Measurements from ENCODE around the gene FKTN.

FKTN gene

DNA sequence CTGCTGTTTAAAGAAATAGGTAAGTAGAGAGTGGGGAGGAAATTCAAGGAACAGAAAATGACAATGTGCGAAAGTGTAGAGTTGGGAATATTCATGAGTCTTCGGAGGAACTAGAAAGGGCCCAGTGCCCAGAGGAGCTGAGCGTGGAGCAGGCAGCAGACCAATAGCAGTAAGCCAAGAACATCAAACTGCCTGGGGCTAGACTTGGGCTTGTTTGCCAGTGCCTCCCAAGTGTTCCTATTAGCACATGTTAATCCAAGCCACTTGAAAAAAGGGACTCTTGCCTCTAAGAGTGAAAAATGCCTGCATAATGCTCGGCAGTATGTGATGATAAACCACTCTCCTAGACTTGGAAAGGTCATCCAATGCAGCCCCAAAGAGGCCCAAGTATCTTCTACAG is 103.1 kb downstream of the FKTN start:
- WGBS, 2 experiments (ENCODE audit: insufficient coverage in 2 of 2) = 73 to 90% methylated on average over 4 of the region's 4 CpGs
- H3K4me1 ChIP-seq (ENCODE audit: control insufficient read depth, insufficient read depth, low read length, poor library complexity, severe bottlenecking) = peaks cover under 1% of the 10 kb centered on the region
- H3K4me3 ChIP-seq (ENCODE audit: extremely low read depth, insufficient read depth, low read length, poor library complexity, severe bottlenecking) = no peak overlapping the region
- no peaks in the 10 kb centered on the region for H3K36me3 ChIP-seq (ENCODE audit: control insufficient read depth, insufficient read depth, low read length)
- no peaks in the 10 kb centered on the region for H3K9me3 ChIP-seq (ENCODE audit: control insufficient read depth, low read length)
- no peak overlapping the region for H3K27ac ChIP-seq (ENCODE audit: low read depth, low read length, severe bottlenecking)

DNA sequence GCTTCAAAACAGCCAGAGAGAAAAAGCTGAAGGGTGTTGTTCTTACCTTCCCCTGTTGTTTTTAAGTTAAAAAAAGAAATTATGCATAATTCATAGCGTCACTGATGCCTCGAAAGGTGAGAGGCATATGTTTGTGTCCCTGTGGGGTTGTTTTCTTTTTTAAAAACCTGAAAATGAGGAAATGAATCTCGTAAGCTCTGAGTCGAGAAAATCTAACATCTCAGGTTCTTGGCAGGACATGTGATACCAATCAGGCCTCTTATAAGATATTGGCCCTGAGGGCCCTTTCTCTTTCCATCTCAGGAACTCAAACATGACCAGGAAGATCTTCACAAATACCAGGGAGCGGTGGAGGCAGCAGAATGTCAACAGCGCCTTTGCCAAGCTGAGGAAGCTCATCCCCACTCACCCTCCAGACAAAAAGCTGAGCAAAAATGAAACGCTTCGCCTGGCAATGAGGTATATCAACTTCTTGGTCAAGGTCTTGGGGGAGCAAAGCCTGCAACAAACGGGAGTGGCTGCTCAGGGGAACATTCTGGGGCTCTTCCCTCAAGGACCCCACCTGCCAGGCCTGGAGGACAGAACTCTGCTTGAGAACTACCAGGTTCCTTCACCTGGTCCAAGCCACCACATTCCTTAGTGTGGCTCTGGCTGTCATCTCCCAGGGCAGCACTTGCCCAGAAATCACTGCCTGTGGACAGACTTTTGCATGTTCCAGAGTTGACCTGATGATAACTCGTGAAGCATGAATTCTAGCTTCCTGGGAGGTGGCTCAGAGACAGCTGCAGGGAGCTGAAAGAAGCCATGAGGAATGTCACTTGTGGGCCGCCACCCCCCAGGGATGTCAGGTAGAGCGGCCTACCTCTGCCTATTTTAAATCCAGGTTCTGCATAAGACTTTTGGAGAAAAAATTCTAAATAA is 104.5 kb downstream of the FKTN start, which contains the start of gene TAL2:
TSS of gene TAL2 (plus strand) at position 274 of the 921 bp plus-strand sequence. CDS start at position 314, 40 bp downstream.
- WGBS, 2 experiments (ENCODE audit: insufficient coverage in 2 of 2) = 82 to 92% methylated on average over 5 to 7 of the region's 12 CpGs
- Histone ChIP-seq H3K9me3 (ENCODE audit: control insufficient read depth, low read length) (no peaks in the 10 kb centered on the region), H3K27ac (ENCODE audit: low read depth, low read length, severe bottlenecking) (no peak within 1 kb of the TSS), H3K4me3 (ENCODE audit: extremely low read depth, insufficient read depth, low read length, poor library complexity, severe bottlenecking) (no peak within 1 kb of the TSS), H3K4me1 (ENCODE audit: control insufficient read depth, insufficient read depth, low read length, poor library complexity, severe bottlenecking) (no peaks in the 10 kb centered on the region), H3K36me3 (ENCODE audit: control insufficient read depth, insufficient read depth, low read length) (no peaks in the 10 kb centered on the region)

DNA sequence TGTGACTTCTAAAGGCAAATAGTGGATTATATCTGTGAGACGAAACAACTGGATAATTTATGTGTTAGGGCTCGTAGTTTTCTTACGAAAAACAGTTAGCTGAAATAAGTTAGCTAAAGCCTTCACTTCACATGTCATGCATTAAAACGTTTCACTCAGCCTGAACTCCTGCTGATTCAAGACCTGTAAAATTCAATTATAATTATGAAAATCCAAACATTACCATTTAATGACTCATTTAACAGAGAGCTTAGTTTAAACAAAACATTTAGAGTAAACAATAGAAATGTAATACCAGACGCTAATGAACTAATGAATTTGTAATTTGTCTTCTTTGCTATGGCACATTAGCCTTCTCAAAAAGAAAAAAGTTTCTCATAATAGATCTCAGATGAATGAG is 106.0 kb downstream of the FKTN start:
- no peaks in the 10 kb centered on the region for H3K9me3 ChIP-seq (ENCODE audit: control insufficient read depth, low read length)
- H3K4me3 ChIP-seq (ENCODE audit: extremely low read depth, insufficient read depth, low read length, poor library complexity, severe bottlenecking) = no peak overlapping the region
- H3K4me1 ChIP-seq (ENCODE audit: control insufficient read depth, insufficient read depth, low read length, poor library complexity, severe bottlenecking) = no peaks in the 10 kb centered on the region
- 82 to 100% methylated on average over 1 to 4 of the region's 5 CpGs for WGBS, 2 experiments (ENCODE audit: insufficient coverage in 2 of 2)
- H3K36me3 ChIP-seq (ENCODE audit: control insufficient read depth, insufficient read depth, low read length) = no peaks in the 10 kb centered on the region
- H3K27ac ChIP-seq (ENCODE audit: low read depth, low read length, severe bottlenecking) = no peak overlapping the region

DNA sequence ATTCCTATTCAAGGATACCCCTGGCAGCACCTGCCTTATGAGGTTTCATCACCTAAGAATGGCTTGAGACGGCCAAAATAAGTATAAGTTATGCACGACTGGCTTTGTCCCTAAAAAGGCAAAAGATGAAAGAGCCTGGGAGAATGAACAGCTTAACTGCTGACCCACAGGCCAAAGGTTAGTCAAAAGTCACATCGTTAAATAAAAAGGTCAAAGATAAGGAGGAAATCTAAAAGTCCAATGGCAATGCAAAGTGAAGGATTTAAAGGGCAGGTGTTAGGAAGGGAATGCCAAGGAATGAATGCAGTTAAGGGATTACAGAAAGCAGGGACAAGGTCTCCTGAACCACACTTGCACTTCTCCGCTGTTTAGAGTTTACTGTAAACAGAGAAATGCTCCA is 109.9 kb downstream of the FKTN start:
- Histone ChIP-seq H3K27ac (ENCODE audit: low read depth, low read length, severe bottlenecking) (no peak overlapping the region), H3K9me3 (ENCODE audit: control insufficient read depth, low read length) (no peaks in the 10 kb centered on the region), H3K4me3 (ENCODE audit: extremely low read depth, insufficient read depth, low read length, poor library complexity, severe bottlenecking) (no peak overlapping the region), H3K4me1 (ENCODE audit: control insufficient read depth, insufficient read depth, low read length, poor library complexity, severe bottlenecking) (no peaks in the 10 kb centered on the region), H3K36me3 (ENCODE audit: control insufficient read depth, insufficient read depth, low read length) (no peaks in the 10 kb centered on the region)
- 81 to 86% methylated on average over 3 to 4 of the region's 4 CpGs for WGBS, 2 experiments (ENCODE audit: insufficient coverage in 2 of 2)

DNA sequence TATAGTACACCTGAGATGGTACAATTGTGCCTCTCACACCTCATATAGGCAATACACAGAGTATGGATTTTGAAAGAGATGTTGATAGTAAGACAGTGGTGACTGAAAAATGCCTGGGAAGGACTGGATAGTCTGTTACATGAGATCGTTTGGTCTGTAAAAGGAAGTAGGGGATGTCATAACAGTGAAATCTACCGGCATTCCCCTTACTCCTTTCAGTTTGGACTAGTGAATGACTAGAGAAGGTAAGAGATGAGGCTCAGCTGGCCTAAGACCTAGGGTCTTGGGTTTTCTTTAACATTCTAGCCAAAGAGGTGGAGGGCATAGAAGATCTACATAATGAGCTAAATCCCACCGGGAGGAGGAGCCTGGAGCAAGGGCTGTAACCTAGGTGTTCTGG is 112.4 kb downstream of the FKTN start:
- H3K36me3 ChIP-seq (ENCODE audit: control insufficient read depth, insufficient read depth, low read length) = no peaks in the 10 kb centered on the region
- WGBS, 2 experiments (ENCODE audit: insufficient coverage in 2 of 2) = 80 to 100% methylated on average over 1 to 2 of the region's 3 CpGs
- no peak overlapping the region for H3K4me3 ChIP-seq (ENCODE audit: extremely low read depth, insufficient read depth, low read length, poor library complexity, severe bottlenecking)
- no peak overlapping the region for H3K27ac ChIP-seq (ENCODE audit: low read depth, low read length, severe bottlenecking)
- no peaks in the 10 kb centered on the region for H3K9me3 ChIP-seq (ENCODE audit: control insufficient read depth, low read length)
- no peaks in the 10 kb centered on the region for H3K4me1 ChIP-seq (ENCODE audit: control insufficient read depth, insufficient read depth, low read length, poor library complexity, severe bottlenecking)

DNA sequence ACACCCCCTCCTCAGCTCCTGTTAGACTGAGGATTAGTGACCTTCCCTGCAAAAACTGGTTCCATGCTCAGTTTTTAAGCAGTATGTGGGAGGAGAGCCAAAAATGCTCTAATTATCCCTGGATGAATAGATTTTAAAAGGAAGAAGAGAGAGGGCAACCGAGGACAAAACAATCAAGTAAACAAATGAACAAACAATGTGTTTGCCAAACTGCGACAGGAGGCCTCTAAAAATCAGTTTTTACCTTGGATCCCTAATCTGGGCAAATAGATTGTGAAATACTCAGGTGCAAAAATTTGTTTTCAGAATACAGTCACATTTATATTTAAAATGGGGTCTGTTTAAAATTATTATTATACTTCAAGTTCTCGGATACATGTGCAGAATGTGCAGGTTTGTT is 112.8 kb downstream of the FKTN start:
- WGBS, 2 experiments (ENCODE audit: insufficient coverage in 2 of 2) = 100% methylated on average over 1 of the region's 3 CpGs; no CpG with 5 or more reads in 1 of the 2 experiments
- Histone ChIP-seq H3K9me3 (ENCODE audit: control insufficient read depth, low read length) (no peaks in the 10 kb centered on the region), H3K4me3 (ENCODE audit: extremely low read depth, insufficient read depth, low read length, poor library complexity, severe bottlenecking) (no peak overlapping the region), H3K27ac (ENCODE audit: low read depth, low read length, severe bottlenecking) (no peak overlapping the region), H3K36me3 (ENCODE audit: control insufficient read depth, insufficient read depth, low read length) (no peaks in the 10 kb centered on the region), H3K4me1 (ENCODE audit: control insufficient read depth, insufficient read depth, low read length, poor library complexity, severe bottlenecking) (no peaks in the 10 kb centered on the region)

DNA sequence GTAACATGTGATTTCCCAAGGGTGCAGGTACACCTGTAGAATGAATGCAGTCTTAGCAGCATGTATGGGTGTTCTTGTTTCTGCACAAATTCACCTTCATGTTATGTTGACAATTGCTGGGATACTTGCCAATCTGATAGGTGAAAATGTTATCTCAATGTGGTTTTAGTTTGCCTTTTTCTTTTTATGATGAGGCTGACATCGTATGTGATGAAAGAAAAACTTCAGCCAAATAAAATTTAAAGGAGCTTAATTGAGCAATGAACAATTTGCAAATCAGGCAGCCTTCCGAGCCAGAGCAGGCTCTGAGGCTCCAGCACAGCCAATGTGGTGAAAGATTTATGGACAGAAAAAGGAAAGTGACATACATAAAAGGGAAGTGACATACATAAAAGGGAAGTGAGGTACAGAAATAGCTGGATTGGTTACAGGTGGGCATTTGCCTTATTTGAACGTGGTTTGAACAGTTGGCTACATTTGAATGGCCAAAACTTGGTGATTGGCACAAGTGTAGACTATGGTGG is 114.8 kb downstream of the FKTN start:
- 90% methylated on average over 2 of the region's 3 CpGs for WGBS, 2 experiments (ENCODE audit: insufficient coverage in 2 of 2)
- Histone ChIP-seq H3K27ac (ENCODE audit: low read depth, low read length, severe bottlenecking) (no peak overlapping the region), H3K4me1 (ENCODE audit: control insufficient read depth, insufficient read depth, low read length, poor library complexity, severe bottlenecking) (no peaks in the 10 kb centered on the region), H3K36me3 (ENCODE audit: control insufficient read depth, insufficient read depth, low read length) (no peaks in the 10 kb centered on the region), H3K4me3 (ENCODE audit: extremely low read depth, insufficient read depth, low read length, poor library complexity, severe bottlenecking) (no peak overlapping the region), H3K9me3 (ENCODE audit: control insufficient read depth, low read length) (no peaks in the 10 kb centered on the region)

DNA sequence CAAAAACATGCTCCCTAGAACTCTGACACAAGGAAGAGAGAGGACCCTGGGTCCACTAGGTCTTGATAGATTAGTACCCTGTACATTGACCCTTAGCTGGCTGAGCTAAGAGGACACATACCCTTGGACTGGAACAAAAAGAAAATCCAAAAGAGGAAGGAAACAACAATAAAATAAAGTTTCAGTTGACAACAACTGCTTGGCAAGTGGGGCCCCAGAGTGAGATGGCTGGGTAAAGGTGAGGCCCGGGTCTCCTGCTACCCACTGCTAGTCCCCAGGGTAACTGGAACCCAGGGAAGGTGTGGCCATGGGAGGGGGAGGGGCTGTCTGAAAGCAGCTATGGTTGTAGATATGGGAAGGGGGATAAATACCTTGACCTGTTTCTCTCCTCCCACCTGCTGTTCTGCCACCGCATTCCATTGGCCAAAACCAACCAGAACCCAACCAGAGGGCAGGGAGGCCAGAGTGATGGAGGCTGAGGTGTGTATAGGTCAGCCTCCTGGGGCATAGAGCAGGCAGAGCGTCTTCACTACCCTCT is 116.0 kb downstream of the FKTN start:
- no peaks in the 10 kb centered on the region for H3K9me3 ChIP-seq (ENCODE audit: control insufficient read depth, low read length)
- WGBS, 2 experiments (ENCODE audit: insufficient coverage in 2 of 2) = 50 to 78% methylated on average over 1 of the region's 3 CpGs
- no peaks in the 10 kb centered on the region for H3K36me3 ChIP-seq (ENCODE audit: control insufficient read depth, insufficient read depth, low read length)
- no peak overlapping the region for H3K4me3 ChIP-seq (ENCODE audit: extremely low read depth, insufficient read depth, low read length, poor library complexity, severe bottlenecking)
- H3K4me1 ChIP-seq (ENCODE audit: control insufficient read depth, insufficient read depth, low read length, poor library complexity, severe bottlenecking) = no peaks in the 10 kb centered on the region
- no peak overlapping the region for H3K27ac ChIP-seq (ENCODE audit: low read depth, low read length, severe bottlenecking)

DNA sequence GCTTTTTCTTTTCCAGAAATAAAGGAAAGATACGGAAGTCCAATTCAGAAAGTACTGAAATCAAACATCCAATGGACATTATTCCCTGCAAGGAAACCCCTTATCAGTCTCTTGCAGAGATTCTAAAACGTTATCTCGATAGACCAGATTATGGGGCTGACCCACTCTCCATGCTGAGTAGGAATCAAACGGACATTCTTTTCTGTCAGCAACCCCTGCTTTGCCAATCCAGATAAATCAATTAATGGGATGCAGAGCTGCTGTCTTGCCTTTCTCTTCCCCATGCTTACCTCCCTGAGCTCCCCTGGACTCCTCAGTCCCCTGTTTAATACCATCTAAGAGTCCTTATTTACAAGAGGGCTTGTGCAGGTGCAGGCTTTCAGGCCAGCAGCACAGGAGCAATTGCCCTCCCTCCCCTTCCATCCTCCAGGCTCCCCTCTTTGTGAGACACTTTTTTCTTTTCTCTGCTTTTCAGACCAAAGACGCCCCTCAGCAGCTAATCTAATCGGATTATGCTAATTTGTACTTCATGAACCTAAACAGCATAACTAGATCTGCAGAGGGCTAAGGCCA is 118.5 kb downstream of the FKTN start:
- no peaks in the 10 kb centered on the region for H3K9me3 ChIP-seq (ENCODE audit: control insufficient read depth, low read length)
- H3K4me1 ChIP-seq (ENCODE audit: control insufficient read depth, insufficient read depth, low read length, poor library complexity, severe bottlenecking) = peaks cover 8% of the 10 kb centered on the region
- 77 to 84% methylated on average over 4 to 6 of the region's 6 CpGs for WGBS, 2 experiments (ENCODE audit: insufficient coverage in 2 of 2)
- H3K27ac ChIP-seq (ENCODE audit: low read depth, low read length, severe bottlenecking) = no peak overlapping the region
- no peak overlapping the region for H3K4me3 ChIP-seq (ENCODE audit: extremely low read depth, insufficient read depth, low read length, poor library complexity, severe bottlenecking)
- H3K36me3 ChIP-seq (ENCODE audit: control insufficient read depth, insufficient read depth, low read length) = no peaks in the 10 kb centered on the region

DNA sequence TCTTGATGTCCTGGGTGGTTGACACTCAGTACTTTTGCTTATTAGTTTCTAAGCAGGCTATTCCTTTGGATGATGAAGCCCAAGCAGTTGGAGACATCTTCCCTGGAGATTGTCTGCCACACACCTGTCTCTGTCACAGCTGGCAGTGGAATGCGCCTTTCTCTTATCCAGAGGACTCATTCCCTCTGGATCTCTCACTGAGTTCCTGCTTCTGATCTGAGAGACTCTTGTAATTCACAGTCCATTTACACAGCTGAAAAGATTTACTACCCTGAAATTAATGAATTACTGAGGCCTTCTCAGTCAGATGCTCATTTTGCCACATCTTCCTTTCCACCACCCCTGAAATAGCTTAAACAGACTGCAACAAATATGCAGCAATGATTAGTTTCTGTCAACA is 120.2 kb downstream of the FKTN start:
- H3K36me3 ChIP-seq (ENCODE audit: control insufficient read depth, insufficient read depth, low read length) = no peaks in the 10 kb centered on the region
- H3K4me3 ChIP-seq (ENCODE audit: extremely low read depth, insufficient read depth, low read length, poor library complexity, severe bottlenecking) = no peak overlapping the region

More for the DNA sequence above, 120.2 kb downstream of the FKTN start:
- Histone ChIP-seq H3K4me1 (ENCODE audit: control insufficient read depth, insufficient read depth, low read length, poor library complexity, severe bottlenecking) (peaks cover 8% of the 10 kb centered on the region), H3K9me3 (ENCODE audit: control insufficient read depth, low read length) (no peaks in the 10 kb centered on the region), H3K27ac (ENCODE audit: low read depth, low read length, severe bottlenecking) (no peak overlapping the region)
- 78% methylated on average over 1 of the region's 1 CpG for WGBS, 2 experiments (ENCODE audit: insufficient coverage in 2 of 2)
